ENCODE measurements around the gene ADAM33. TPM values are rescaled to one million over a fixed set of nuclear protein-coding genes. Genes with fewer than 3 reads are reported as not detected.

Gene ADAM33
- total and polyA plus RNA-seq, 2 of the 8 experiments (the other 6 are each of a cell fraction or from before 2014, with no cell fraction given) = 4.2 to 6.0 TPM

GRCh38 chr20:3674995-3675900 is 6.6 kb downstream of the ADAM33 start (continued):
- no peak for TF ChIP-seq CHD7 (IDR thresholded peaks at IDR 0.05; ENCODE audit: insufficient replicate concordance, low read length)

All from H1 (cell line).